Effector CD8-positive, alpha-beta T cell (primary cell): ENCODE data around the gene DET1.

Source experiments
- DNase-seq: peaks from one replicate; lab custom pipeline; 2025; lab: John Stamatoyannopoulos, UW

DET1 gene

GRCh38 chr15:88467073-88467934 lies 79.2 kb downstream of the DET1 start, which contains the start of the genes MRPL46 and MRPS11:
Gene MRPL46, minus strand, starts transcription at chr15:88467388. Its CDS starts 11 bp downstream, at chr15:88467377.
Gene MRPS11, plus strand, starts transcription at chr15:88467708. Its CDS starts 10 bp downstream, at chr15:88467718.
- peak; percentile 86 for DNase-seq

GRCh38 chr15:88465633-88466224 lies 80.8 kb downstream of the DET1 start:
- no peak for DNase-seq

GRCh38 chr15:88463870-88464532 lies 82.5 kb downstream of the DET1 start:
- DNase-seq: no peak
